ENCODE data around the gene GOLT1A.

GRCh38 chr1:204222006-204222763 lies 8.4 kb upstream of the GOLT1A start:
- TF ChIP-seq POLR2A (IDR thresholded peaks at IDR 0.05; ENCODE audit: low read length) (no peak), GATA1 (IDR thresholded peaks at IDR 0.05; ENCODE audit: low read depth, low read length) (no peak)
